DND-41 (cell line): ENCODE measurements around the gene KLHL6.

Source experiments
- ATAC-seq: fragments of 200-7000 bp; cut with Tn5 transposase; 3 replicates; pipeline ENCODE4 v1.9.1; 2021; ENCODE audit warnings: low read depth; ENCODE audit not compliant: insufficient read depth
- DNase-seq: peaks from one replicate; pipeline ENCODE4 v3.0.0-alpha.2; 2020
- H2AFZ ChIP-seq: 2 replicates; pipeline ENCODE4 v1.6.0; 2012; ENCODE audit warnings: low read depth, low read length
- H3K27ac ChIP-seq: 2 replicates; pipeline ENCODE4 v1.5.1; 2012; ENCODE audit warnings: low read length, inconsistent platforms
- H3K27me3 ChIP-seq: fragments of 200-600 bp; sonication (generic); 2 replicates; pipeline ENCODE4 v1.6.0; 2012; ENCODE audit warnings: low read length, mild to moderate bottlenecking, inconsistent platforms; ENCODE audit not compliant: insufficient read depth, poor library complexity
- H3K36me3 ChIP-seq: 2 replicates; pipeline ENCODE4 v1.5.1; 2012; ENCODE audit warnings: low read length, inconsistent platforms; ENCODE audit not compliant: insufficient read depth
- H3K4me1 ChIP-seq: 2 replicates; pipeline ENCODE4 v1.5.1; 2012; ENCODE audit warnings: mild to moderate bottlenecking, low read length; ENCODE audit not compliant: insufficient read depth
- H3K4me2 ChIP-seq: 2 replicates; pipeline ENCODE4 v1.6.0; 2012; ENCODE audit warnings: mild to moderate bottlenecking, moderate library complexity, low read length, inconsistent platforms; ENCODE audit not compliant: insufficient read depth
- H3K4me3 ChIP-seq, 2 experiments: fragments of 200-600 bp in 1 of 2; shearing (Covaris generic) in 1 of 2; 2 replicates each; pipeline ENCODE4 v1.5.1; 2012 to 2016; ENCODE audit warnings: inconsistent platforms in 2 of 2, low read length in 2 of 2, mild to moderate bottlenecking in 2 of 2, low read depth in 1 of 2, moderate library complexity in 1 of 2
- H3K79me2 ChIP-seq: 2 replicates; pipeline ENCODE4 v1.6.0; 2012; ENCODE audit warnings: low read length, inconsistent platforms; ENCODE audit not compliant: insufficient read depth
- H3K9ac ChIP-seq: 2 replicates; pipeline ENCODE4 v1.6.0; 2012; ENCODE audit warnings: low read depth, mild to moderate bottlenecking, inconsistent platforms, low read length, moderate library complexity
- H3K9me3 ChIP-seq: 2 replicates; pipeline ENCODE4 v1.5.1; 2012; ENCODE audit warnings: low read length, moderate library complexity, mild to moderate bottlenecking, inconsistent platforms; ENCODE audit not compliant: insufficient read depth, severe bottlenecking
- H4K20me1 ChIP-seq: 2 replicates; pipeline ENCODE4 v1.6.0; 2012; ENCODE audit warnings: low read length; ENCODE audit not compliant: insufficient read depth
- CTCF ChIP-seq: IDR thresholded peaks from 2 replicates; pipeline ENCODE4 v1.5.1; 2012; ENCODE audit warnings: borderline replicate concordance, low read length, moderate library complexity, mild to moderate bottlenecking; ENCODE audit not compliant: poor library complexity, severe bottlenecking; ENCODE audit errors: extremely low read depth
- EZH2 ChIP-seq: IDR thresholded peaks from 3 replicates; pipeline ENCODE4 v1.6.1; 2012; ENCODE audit warnings: borderline replicate concordance, low read depth, mild to moderate bottlenecking, moderate library complexity, low read length, inconsistent platforms; ENCODE audit not compliant: severe bottlenecking

KLHL6 gene

GRCh38 chr3:183582161-183582560 lies 26.7 kb upstream of the KLHL6 start:
- no peak for TF ChIP-seq CTCF
- no peak for TF ChIP-seq EZH2
- Histone ChIP-seq H3K9ac (no peak overlapping the region), H3K4me2 (no peak overlapping the region), H3K36me3 (no peaks in the 10 kb centered on the region), H3K79me2 (no peaks in the 10 kb centered on the region), H3K9me3 (no peaks in the 10 kb centered on the region), H3K27me3 (no peaks in the 10 kb centered on the region), H3K27ac (no peak overlapping the region), H2AFZ (no peak overlapping the region), H3K4me1 (peaks cover 7% of the 10 kb centered on the region), H3K4me3 (no peak overlapping the region), H4K20me1 (no peaks in the 10 kb centered on the region)
- ATAC-seq (no peak), DNase-seq (no peak)

GRCh38 chr3:183581496-183582155 lies 26.1 kb upstream of the KLHL6 start:
- H3K27ac ChIP-seq, result no peak overlapping the region
- no peak overlapping the region for H2AFZ ChIP-seq
- H3K36me3 ChIP-seq, result no peaks in the 10 kb centered on the region
- no peak overlapping the region for H3K4me3 ChIP-seq
- no peaks in the 10 kb centered on the region for H3K9me3 ChIP-seq
- no peak overlapping the region for H3K4me2 ChIP-seq
- no peak overlapping the region for H3K9ac ChIP-seq
- H3K27me3 ChIP-seq, result no peaks in the 10 kb centered on the region
- no peaks in the 10 kb centered on the region for H4K20me1 ChIP-seq
- no peaks in the 10 kb centered on the region for H3K79me2 ChIP-seq
- ATAC-seq (no peak), DNase-seq (no peak)
- peaks cover 10% of the 10 kb centered on the region for H3K4me1 ChIP-seq
- TF ChIP-seq EZH2, result no peak
- no peak for TF ChIP-seq CTCF

- H3K36me3 ChIP-seq, result no peaks in the 10 kb centered on the region
- no peak for DNase-seq
- H3K4me2 ChIP-seq, result no peak overlapping the region
- H3K4me3 ChIP-seq, result no peak overlapping the region
- no peaks in the 10 kb centered on the region for H3K27me3 ChIP-seq
- no peaks in the 10 kb centered on the region for H4K20me1 ChIP-seq
- ATAC-seq, result no peak
- no peak overlapping the region for H3K27ac ChIP-seq
- TF ChIP-seq CTCF (no peak), EZH2 (no peak)
- H3K79me2 ChIP-seq, result no peaks in the 10 kb centered on the region
- H2AFZ ChIP-seq, result no peak overlapping the region
- peaks cover 23% of the 10 kb centered on the region for H3K4me1 ChIP-seq
- H3K9ac ChIP-seq, result no peak overlapping the region
- H3K9me3 ChIP-seq, result no peaks in the 10 kb centered on the region
Measured at GRCh38 chr3:183579967-183580900, 24.7 kb upstream of the KLHL6 start.
